ENCODE results near the gene RAP1GDS1.

The RAP1GDS1 gene

GRCh38 chr4:98421111-98421510, 159.9 kb downstream of the RAP1GDS1 start:
- Histone ChIP-seq H3K4me3 (ENCODE audit: low read depth, low read length) (no peak overlapping the region), H3K27me3 (replicated peaks) (no peaks in the 10 kb centered on the region), H3K27ac (peak overlapping the region; percentile 7), H3K36me3 (replicated peaks) (peaks cover 4% of the 10 kb centered on the region)
- peak; percentile 70 for DNase-seq
- TF ChIP-seq CTCF (IDR thresholded peaks at IDR 0.05; ENCODE audit: low read depth, low read length, missing control alignments): no peak
- in situ Hi-C loops (cut with HindIII; ENCODE audit: low pct_ligation_motif_present, low sequenced_read_pairs): no loop called here

GRCh38 chr4:98423009-98423408, 161.8 kb downstream of the RAP1GDS1 start:
- TF ChIP-seq CTCF (IDR thresholded peaks at IDR 0.05; ENCODE audit: low read depth, low read length, missing control alignments): no peak
- Histone ChIP-seq H3K36me3 (replicated peaks) (peaks cover 4% of the 10 kb centered on the region), H3K27ac (no peak overlapping the region), H3K4me3 (ENCODE audit: low read depth, low read length) (no peak overlapping the region), H3K27me3 (replicated peaks) (no peaks in the 10 kb centered on the region)
- no peak for DNase-seq
- in situ Hi-C loops (cut with HindIII; ENCODE audit: low pct_ligation_motif_present, low sequenced_read_pairs): no loop called here

- in situ Hi-C loops (cut with HindIII; ENCODE audit: low pct_ligation_motif_present, low sequenced_read_pairs): no loop called here
- peaks cover 8% of the 10 kb centered on the region for H3K36me3 ChIP-seq (replicated peaks)
- peak overlapping the region; percentile 19 for H3K27ac ChIP-seq
- no peaks in the 10 kb centered on the region for H3K27me3 ChIP-seq (replicated peaks)
- peak; percentile 88 for DNase-seq
- no peak overlapping the region for H3K4me3 ChIP-seq (ENCODE audit: low read depth, low read length)
- TF ChIP-seq CTCF (IDR thresholded peaks at IDR 0.05; ENCODE audit: low read depth, low read length, missing control alignments): no peak
Observed at GRCh38 chr4:98430708-98431403, 169.7 kb downstream of the RAP1GDS1 start.

GRCh38 chr4:98433691-98434090, 172.5 kb downstream of the RAP1GDS1 start:
- H3K4me3 ChIP-seq (ENCODE audit: low read depth, low read length): no peak overlapping the region
- DNase-seq: no peak
- in situ Hi-C loops (cut with HindIII; ENCODE audit: low pct_ligation_motif_present, low sequenced_read_pairs): no loop called here
- peaks cover 8% of the 10 kb centered on the region for H3K36me3 ChIP-seq (replicated peaks)
- no peak for TF ChIP-seq CTCF (IDR thresholded peaks at IDR 0.05; ENCODE audit: low read depth, low read length, missing control alignments)
- no peaks in the 10 kb centered on the region for H3K27me3 ChIP-seq (replicated peaks)
- H3K27ac ChIP-seq: no peak overlapping the region

- no peak overlapping the region for H3K27ac ChIP-seq
- H3K36me3 ChIP-seq (replicated peaks): peaks cover 8% of the 10 kb centered on the region
- no peak for TF ChIP-seq CTCF (IDR thresholded peaks at IDR 0.05; ENCODE audit: low read depth, low read length, missing control alignments)
- in situ Hi-C loops (cut with HindIII; ENCODE audit: low pct_ligation_motif_present, low sequenced_read_pairs): no loop called here
- DNase-seq: no peak
- no peak overlapping the region for H3K4me3 ChIP-seq (ENCODE audit: low read depth, low read length)
- no peaks in the 10 kb centered on the region for H3K27me3 ChIP-seq (replicated peaks)
Observed at GRCh38 chr4:98434816-98435215, 173.6 kb downstream of the RAP1GDS1 start.

- TF ChIP-seq CTCF (IDR thresholded peaks at IDR 0.05; ENCODE audit: low read depth, low read length, missing control alignments): no peak
- no peak overlapping the region for H3K4me3 ChIP-seq (ENCODE audit: low read depth, low read length)
- H3K27me3 ChIP-seq (replicated peaks): no peaks in the 10 kb centered on the region
- peaks cover 7% of the 10 kb centered on the region for H3K36me3 ChIP-seq (replicated peaks)
- in situ Hi-C loops (cut with HindIII; ENCODE audit: low pct_ligation_motif_present, low sequenced_read_pairs): no loop called here
- no peak for DNase-seq
- H3K27ac ChIP-seq: no peak overlapping the region
Observed at GRCh38 chr4:98444371-98444770, 183.2 kb downstream of the RAP1GDS1 start.

Measured in brain microvascular endothelial cell (primary cell).